Ishikawa (cell line): ENCODE results near the gene AACS.

Experiments
- CEBPB ChIP-seq: IDR thresholded peaks from 2 replicates; pipeline ENCODE4 v1.6.1; 2012
- CREB1 ChIP-seq: IDR thresholded peaks from 2 replicates; pipeline ENCODE4 v1.6.1; 2012; ENCODE audit warnings: low read depth
- EGR1 ChIP-seq: IDR thresholded peaks from 2 replicates; pipeline ENCODE4 v1.6.1; 2012
- EP300 ChIP-seq: IDR thresholded peaks from 2 replicates; pipeline ENCODE4 v1.6.1; 2012; ENCODE audit warnings: borderline replicate concordance
- FOXM1 ChIP-seq: IDR thresholded peaks from 2 replicates; pipeline ENCODE4 v1.6.1; 2012; ENCODE audit warnings: low read depth, borderline replicate concordance
- NFIC ChIP-seq: IDR thresholded peaks from 2 replicates; pipeline ENCODE4 v1.6.1; 2012
- RAD21 ChIP-seq: IDR thresholded peaks from 2 replicates; pipeline ENCODE4 v1.6.1; 2012; ENCODE audit warnings: low read depth
- REST ChIP-seq: IDR thresholded peaks from 2 replicates; pipeline ENCODE4 v1.6.1; 2012; ENCODE audit warnings: low read depth, mild to moderate bottlenecking
- TAF1 ChIP-seq: IDR thresholded peaks from 2 replicates; pipeline ENCODE4 v1.6.1; 2012; ENCODE audit warnings: low read depth, mild to moderate bottlenecking
- TCF12 ChIP-seq: IDR thresholded peaks from 2 replicates; pipeline ENCODE4 v1.6.1; 2012; ENCODE audit warnings: low read depth
- TEAD4 ChIP-seq: IDR thresholded peaks from 2 replicates; pipeline ENCODE4 v1.6.1; 2012
- USF1 ChIP-seq: IDR thresholded peaks from 2 replicates; pipeline ENCODE4 v1.6.1; 2012
- YY1 ChIP-seq: IDR thresholded peaks from 2 replicates; pipeline ENCODE4 v1.6.1; 2012; ENCODE audit warnings: low read depth
- ZBTB7A ChIP-seq: IDR thresholded peaks from 2 replicates; pipeline ENCODE4 v1.6.1; 2012; ENCODE audit warnings: low read depth
- TF ChIP-seq, protein P1 (sequence below): IDR thresholded peaks from 2 replicates; pipeline ENCODE4 v1.6.1; 2012

Gene AACS

GRCh38 chr12:125089083-125089482 lies 23.8 kb downstream of the AACS start:
- no peak for TF ChIP-seq YY1
- TF ChIP-seq RAD21, result no peak
- TF ChIP-seq TCF12, result no peak
- no peak for TF ChIP-seq ZBTB7A
- TF ChIP-seq, protein P1, sequence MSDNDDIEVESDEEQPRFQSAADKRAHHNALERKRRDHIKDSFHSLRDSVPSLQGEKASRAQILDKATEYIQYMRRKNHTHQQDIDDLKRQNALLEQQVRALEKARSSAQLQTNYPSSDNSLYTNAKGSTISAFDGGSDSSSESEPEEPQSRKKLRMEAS, result no peak
- TF ChIP-seq NFIC, result no peak
- no peak for TF ChIP-seq CREB1
- no peak for TF ChIP-seq CEBPB

- TF ChIP-seq TEAD4 (no peak), ZBTB7A (no peak), NFIC (no peak), CREB1 (no peak), EGR1 (no peak), CEBPB (no peak), FOXM1 (no peak), RAD21 (no peak), YY1 (no peak), USF1 (no peak), REST (no peak)
- TF ChIP-seq, protein P1, result no peak
Observed at GRCh38 chr12:125089626-125090025, 24.4 kb downstream of the AACS start.

DNA sequence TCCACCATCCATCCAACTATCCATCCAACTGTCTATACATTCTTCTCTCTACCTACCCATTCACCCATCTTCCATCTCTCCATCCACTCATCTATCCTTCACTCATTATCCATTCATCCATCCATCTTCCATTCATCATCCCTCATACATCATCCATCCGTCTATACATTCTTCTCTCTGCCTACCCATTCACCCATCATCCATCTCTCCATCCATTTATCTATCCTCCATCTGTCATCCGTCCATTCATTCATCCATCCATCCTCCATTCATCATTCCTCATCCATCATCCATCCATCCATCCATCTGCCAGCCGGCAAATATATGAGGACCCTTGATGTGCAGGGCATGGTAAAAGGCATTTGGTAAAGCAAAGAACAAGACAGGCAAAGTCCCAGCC lies 25.2 kb downstream of the AACS start:
- TF ChIP-seq TAF1, result no peak
- no peak for TF ChIP-seq EGR1
- no peak for TF ChIP-seq FOXM1
- TF ChIP-seq EP300, result no peak
- TF ChIP-seq USF1, result no peak
- TF ChIP-seq ZBTB7A, result no peak
- no peak for TF ChIP-seq REST
- TF ChIP-seq CREB1, result no peak
- TF ChIP-seq CEBPB, result no peak
- no peak for TF ChIP-seq YY1
- no peak for TF ChIP-seq TEAD4
- no peak for TF ChIP-seq RAD21

- TF ChIP-seq REST, result no peak
- no peak for TF ChIP-seq ZBTB7A
- no peak for TF ChIP-seq YY1
- TF ChIP-seq, protein P1, result no peak
- no peak for TF ChIP-seq FOXM1
- no peak for TF ChIP-seq USF1
- no peak for TF ChIP-seq EGR1
- no peak for TF ChIP-seq TEAD4
- TF ChIP-seq CEBPB, result no peak
- TF ChIP-seq RAD21, result no peak
- no peak for TF ChIP-seq CREB1
- TF ChIP-seq TCF12, result no peak
- TF ChIP-seq NFIC, result no peak
- TF ChIP-seq TAF1, result no peak
- TF ChIP-seq EP300, result no peak
Observed at GRCh38 chr12:125091401-125091800, 26.2 kb downstream of the AACS start.
